MM.1S (cell line): Measurements from ENCODE around the gene TFPI2.

Experiments
- DNase-seq: peaks from one replicate; pipeline ENCODE4 v3.0.0-alpha.2; 2015
- H2AFZ ChIP-seq: fragments of 300-600 bp; sonication (generic); 2 replicates; pipeline ENCODE4 v1.6.0; 2016; ENCODE audit warnings: antibody characterized with exemption, low read length
- H3F3A ChIP-seq: fragments of 300-600 bp; sonication (generic); 2 replicates; pipeline ENCODE4 v1.6.1; 2016; ENCODE audit warnings: mild to moderate bottlenecking, antibody characterized with exemption, low read length, moderate library complexity, mixed read lengths; ENCODE audit not compliant: insufficient read depth
- H3K27ac ChIP-seq: fragments of 300-600 bp; sonication (generic); 2 replicates; pipeline ENCODE4 v1.5.1; 2016; ENCODE audit warnings: mild to moderate bottlenecking, low read length
- H3K27me3 ChIP-seq: fragments of 300-600 bp; sonication (generic); replicated peaks from 2 replicates; pipeline ENCODE4 v1.6.0; 2016; ENCODE audit warnings: low read length; ENCODE audit not compliant: insufficient read depth
- H3K36me3 ChIP-seq: fragments of 300-600 bp; sonication (generic); replicated peaks from 2 replicates; pipeline ENCODE4 v1.6.1; 2016; ENCODE audit warnings: mild to moderate bottlenecking, low read length, mixed read lengths; ENCODE audit not compliant: insufficient read depth
- H3K4me1 ChIP-seq: fragments of 300-600 bp; sonication (generic); 2 replicates; pipeline ENCODE4 v1.6.1; 2016; ENCODE audit warnings: low read length, mixed read lengths
- H3K4me2 ChIP-seq: fragments of 300-600 bp; sonication (generic); 2 replicates; pipeline ENCODE4 v1.6.0; 2016; ENCODE audit warnings: low read depth, low read length
- H3K4me3 ChIP-seq: fragments of 300-600 bp; sonication (generic); 2 replicates; pipeline ENCODE4 v1.5.1; 2016; ENCODE audit warnings: low read length, mixed read lengths
- H3K79me2 ChIP-seq: fragments of 300-600 bp; sonication (generic); 2 replicates; pipeline ENCODE4 v1.6.1; 2016; ENCODE audit warnings: mixed run types, low read length, mixed read lengths
- H3K9ac ChIP-seq: fragments of 300-600 bp; sonication (generic); 2 replicates; pipeline ENCODE4 v1.6.1; 2016; ENCODE audit warnings: low read length, mixed read lengths
- H3K9me2 ChIP-seq: fragments of 300-600 bp; sonication (generic); replicated peaks from 2 replicates; pipeline ENCODE4 v1.6.1; 2016; ENCODE audit warnings: mild to moderate bottlenecking, low read length, mixed read lengths; ENCODE audit not compliant: insufficient read depth
- H3K9me3 ChIP-seq: fragments of 300-600 bp; sonication (generic); replicated peaks from 2 replicates; pipeline ENCODE4 v1.6.1; 2016; ENCODE audit warnings: mild to moderate bottlenecking, low read length, mixed read lengths; ENCODE audit not compliant: insufficient read depth
- H4K20me1 ChIP-seq: fragments of 300-600 bp; sonication (generic); 2 replicates; pipeline ENCODE4 v1.6.1; 2016; ENCODE audit warnings: mild to moderate bottlenecking, low read length, moderate library complexity, mixed read lengths; ENCODE audit not compliant: insufficient read depth
- CTCF ChIP-seq: fragments of 300-600 bp; sonication (generic); IDR thresholded peaks from 2 replicates; pipeline ENCODE4 v1.5.1; 2016; ENCODE audit warnings: antibody characterized with exemption, low read length, mixed read lengths
- EZH2 ChIP-seq: fragments of 300-600 bp; sonication (generic); optimal IDR thresholded peaks from 2 replicates; pipeline ENCODE3; 2017; ENCODE audit warnings: low read depth, mild to moderate bottlenecking, antibody characterized with exemption, low read length, mixed read lengths
- EZH2phosphoT487 ChIP-seq: fragments of 300-600 bp; sonication (generic); IDR thresholded peaks from 2 replicates; pipeline ENCODE4 v1.6.1; 2018; ENCODE audit warnings: antibody characterized with exemption, low read length

The TFPI2 gene

GRCh38 chr7:93851536-93851935 lies 39.0 kb downstream of the TFPI2 start:
- no peaks in the 10 kb centered on the region for H3K36me3 ChIP-seq
- H3K27me3 ChIP-seq = no peaks in the 10 kb centered on the region
- H3K27ac ChIP-seq = no peak overlapping the region
- H3K4me2 ChIP-seq = no peak overlapping the region
- no peaks in the 10 kb centered on the region for H3K9me3 ChIP-seq
- TF ChIP-seq CTCF (no peak), EZH2phosphoT487 (no peak), EZH2 (no peak)
- DNase-seq = no peak
- no peaks in the 10 kb centered on the region for H4K20me1 ChIP-seq
- no peaks in the 10 kb centered on the region for H3K4me1 ChIP-seq
- no peaks in the 10 kb centered on the region for H3F3A ChIP-seq
- H3K9me2 ChIP-seq = no peaks in the 10 kb centered on the region
- H3K4me3 ChIP-seq = no peak overlapping the region
- H3K79me2 ChIP-seq = no peaks in the 10 kb centered on the region
- no peak overlapping the region for H3K9ac ChIP-seq
- H2AFZ ChIP-seq = no peak overlapping the region

DNA sequence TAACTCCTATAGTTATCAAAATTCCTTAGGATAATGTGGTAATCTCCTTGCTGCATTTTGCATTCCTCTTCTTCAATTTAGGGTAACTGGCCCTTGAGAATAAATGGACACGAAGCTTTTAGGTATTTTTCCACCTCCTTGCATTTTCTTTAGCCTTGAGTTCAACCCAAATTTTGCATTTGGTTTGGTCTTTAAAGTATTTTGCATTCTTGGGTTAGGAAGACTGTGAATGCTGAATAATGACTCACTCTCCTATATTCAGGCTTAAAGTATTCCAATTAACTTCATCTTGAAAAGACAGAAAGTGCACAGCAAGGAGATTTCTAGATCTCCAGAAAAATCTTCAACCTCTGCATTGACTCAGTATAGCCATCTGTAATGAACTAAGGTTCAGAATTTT lies 47.3 kb downstream of the TFPI2 start:
- Histone ChIP-seq H3K36me3 (no peaks in the 10 kb centered on the region), H3K79me2 (no peaks in the 10 kb centered on the region), H3K9me2 (no peaks in the 10 kb centered on the region), H3K9me3 (no peaks in the 10 kb centered on the region), H3K9ac (no peak overlapping the region), H3F3A (no peaks in the 10 kb centered on the region), H2AFZ (no peak overlapping the region), H3K27ac (no peak overlapping the region), H4K20me1 (no peaks in the 10 kb centered on the region), H3K27me3 (no peaks in the 10 kb centered on the region), H3K4me3 (no peak overlapping the region), H3K4me2 (no peak overlapping the region), H3K4me1 (no peaks in the 10 kb centered on the region)
- no peak for DNase-seq
- no peak for TF ChIP-seq EZH2
- no peak for TF ChIP-seq CTCF
- TF ChIP-seq EZH2phosphoT487 = no peak

DNA sequence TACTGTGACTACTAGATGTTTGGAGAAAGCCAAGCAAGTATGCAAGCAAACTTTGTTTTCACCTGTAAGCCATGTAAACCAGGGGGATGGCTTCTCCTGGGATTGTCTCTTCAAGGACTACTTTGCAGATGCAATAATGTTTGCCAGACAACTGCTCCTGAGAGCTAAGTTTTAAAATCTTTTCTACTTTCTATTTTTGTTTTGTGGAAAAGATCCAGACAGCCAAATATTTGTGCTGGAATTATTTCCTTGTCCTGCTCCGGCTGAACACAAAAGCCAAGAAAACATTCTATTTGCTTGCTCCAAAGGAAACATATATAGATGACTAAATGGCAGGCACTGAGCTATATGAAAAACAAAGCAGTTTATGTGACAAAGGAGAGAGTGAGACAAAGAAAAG lies 51.6 kb downstream of the TFPI2 start:
- Histone ChIP-seq H4K20me1 (no peaks in the 10 kb centered on the region), H3K27me3 (no peaks in the 10 kb centered on the region), H3K9me3 (no peaks in the 10 kb centered on the region), H3K9me2 (no peaks in the 10 kb centered on the region), H3K4me2 (no peak overlapping the region), H3K4me1 (no peaks in the 10 kb centered on the region), H3K9ac (no peak overlapping the region), H3K27ac (no peak overlapping the region), H3K36me3 (no peaks in the 10 kb centered on the region), H2AFZ (no peak overlapping the region), H3K79me2 (no peaks in the 10 kb centered on the region), H3F3A (no peaks in the 10 kb centered on the region), H3K4me3 (no peak overlapping the region)
- no peak for TF ChIP-seq EZH2
- no peak for TF ChIP-seq CTCF
- TF ChIP-seq EZH2phosphoT487 = no peak
- no peak for DNase-seq
